Measurements from ENCODE around the gene RPS6KA2.

RPS6KA2 gene

GRCh38 chr6:166563200-166563599, 63.9 kb downstream of the RPS6KA2 start:
- H3K4me3 ChIP-seq (replicated peaks; ENCODE audit: low read depth, low read length) = no peak overlapping the region
- TF ChIP-seq CTCF (IDR thresholded peaks at IDR 0.05; ENCODE audit: low read length, missing control alignments) = no peak
- DNase-seq (ENCODE audit: low read depth) = no peak

- no peak for DNase-seq (ENCODE audit: low read depth)
- no peak overlapping the region for H3K4me3 ChIP-seq (replicated peaks; ENCODE audit: low read depth, low read length)
- no peak for TF ChIP-seq CTCF (IDR thresholded peaks at IDR 0.05; ENCODE audit: low read length, missing control alignments)
Measured at GRCh38 chr6:166562726-166563125, 64.3 kb downstream of the RPS6KA2 start.

- no peak for TF ChIP-seq CTCF (IDR thresholded peaks at IDR 0.05; ENCODE audit: low read length, missing control alignments)
- no peak overlapping the region for H3K4me3 ChIP-seq (replicated peaks; ENCODE audit: low read depth, low read length)
- DNase-seq (ENCODE audit: low read depth) = no peak
Measured at GRCh38 chr6:166561771-166562359, 65.2 kb downstream of the RPS6KA2 start.

GRCh38 chr6:166560222-166560621, 66.8 kb downstream of the RPS6KA2 start:
- H3K4me3 ChIP-seq (replicated peaks; ENCODE audit: low read depth, low read length) = no peak overlapping the region
- TF ChIP-seq CTCF (IDR thresholded peaks at IDR 0.05; ENCODE audit: low read length, missing control alignments) = no peak
- DNase-seq (ENCODE audit: low read depth) = no peak

- no peak overlapping the region for H3K4me3 ChIP-seq (replicated peaks; ENCODE audit: low read depth, low read length)
- DNase-seq (ENCODE audit: low read depth) = no peak
- no peak for TF ChIP-seq CTCF (IDR thresholded peaks at IDR 0.05; ENCODE audit: low read length, missing control alignments)
Measured at GRCh38 chr6:166559662-166560061, 67.4 kb downstream of the RPS6KA2 start.

- peak; percentile 30 for DNase-seq (ENCODE audit: low read depth)
- no peak overlapping the region for H3K4me3 ChIP-seq (replicated peaks; ENCODE audit: low read depth, low read length)
- TF ChIP-seq CTCF (IDR thresholded peaks at IDR 0.05; ENCODE audit: low read length, missing control alignments) = no peak
Measured at GRCh38 chr6:166559211-166559610, 67.8 kb downstream of the RPS6KA2 start.
